Ishikawa (cell line): ENCODE data around the gene OR1J1.

Experiments
- CEBPB ChIP-seq: IDR thresholded peaks from 2 replicates; pipeline ENCODE4 v1.6.1; 2012
- CREB1 ChIP-seq: IDR thresholded peaks from 2 replicates; pipeline ENCODE4 v1.6.1; 2012; ENCODE audit warnings: low read depth
- EGR1 ChIP-seq: IDR thresholded peaks from 2 replicates; pipeline ENCODE4 v1.6.1; 2012
- EP300 ChIP-seq: IDR thresholded peaks from 2 replicates; pipeline ENCODE4 v1.6.1; 2012; ENCODE audit warnings: borderline replicate concordance
- FOXM1 ChIP-seq: IDR thresholded peaks from 2 replicates; pipeline ENCODE4 v1.6.1; 2012; ENCODE audit warnings: low read depth, borderline replicate concordance
- MAX ChIP-seq: IDR thresholded peaks from 2 replicates; pipeline ENCODE4 v1.6.1; 2012
- NFIC ChIP-seq: IDR thresholded peaks from 2 replicates; pipeline ENCODE4 v1.6.1; 2012
- RAD21 ChIP-seq: IDR thresholded peaks from 2 replicates; pipeline ENCODE4 v1.6.1; 2012; ENCODE audit warnings: low read depth
- REST ChIP-seq: IDR thresholded peaks from 2 replicates; pipeline ENCODE4 v1.6.1; 2012; ENCODE audit warnings: low read depth, mild to moderate bottlenecking
- TAF1 ChIP-seq: IDR thresholded peaks from 2 replicates; pipeline ENCODE4 v1.6.1; 2012; ENCODE audit warnings: low read depth, mild to moderate bottlenecking
- TCF12 ChIP-seq: IDR thresholded peaks from 2 replicates; pipeline ENCODE4 v1.6.1; 2012; ENCODE audit warnings: low read depth
- TEAD4 ChIP-seq: IDR thresholded peaks from 2 replicates; pipeline ENCODE4 v1.6.1; 2012
- USF1 ChIP-seq: IDR thresholded peaks from 2 replicates; pipeline ENCODE4 v1.6.1; 2012
- YY1 ChIP-seq: IDR thresholded peaks from 2 replicates; pipeline ENCODE4 v1.6.1; 2012; ENCODE audit warnings: low read depth
- ZBTB7A ChIP-seq: IDR thresholded peaks from 2 replicates; pipeline ENCODE4 v1.6.1; 2012; ENCODE audit warnings: low read depth

OR1J1 gene

GRCh38 chr9:122518841-122519240 lies 41.1 kb upstream of the OR1J1 start, which contains the start of gene OR1J4:
TSS of gene OR1J4 (plus strand) at chr9:122519141. CDS start at chr9:122519141, 0 bp downstream.
- no peak for TF ChIP-seq ZBTB7A
- TF ChIP-seq EP300: no peak
- no peak for TF ChIP-seq YY1
- no peak for TF ChIP-seq CREB1
- TF ChIP-seq NFIC: no peak
- TF ChIP-seq FOXM1: no peak
- TF ChIP-seq REST: no peak
- TF ChIP-seq USF1: no peak
- no peak for TF ChIP-seq RAD21
- no peak for TF ChIP-seq MAX
- TF ChIP-seq CEBPB: no peak
- no peak for TF ChIP-seq TCF12
- TF ChIP-seq TEAD4: no peak
- no peak for TF ChIP-seq EGR1
- TF ChIP-seq TAF1: no peak

GRCh38 chr9:122518226-122518625 lies 40.5 kb upstream of the OR1J1 start:
- TF ChIP-seq RAD21: no peak
- no peak for TF ChIP-seq YY1
- TF ChIP-seq EGR1: no peak
- TF ChIP-seq CREB1: no peak
- TF ChIP-seq TCF12: no peak
- TF ChIP-seq USF1: no peak

GRCh38 chr9:122510502-122510901 lies 32.8 kb upstream of the OR1J1 start, which contains the start of gene OR1J2:
TSS of gene OR1J2 (plus strand) at chr9:122510802. CDS start at chr9:122510802, 0 bp downstream.
- TF ChIP-seq TCF12 (no peak), USF1 (no peak), TAF1 (no peak), FOXM1 (no peak), NFIC (no peak), CEBPB (no peak), EP300 (no peak)

- no peak for TF ChIP-seq MAX
- TF ChIP-seq YY1: no peak
- TF ChIP-seq CREB1: no peak
- no peak for TF ChIP-seq USF1
- TF ChIP-seq NFIC: no peak
- TF ChIP-seq TEAD4: no peak
- no peak for TF ChIP-seq FOXM1
- no peak for TF ChIP-seq TCF12
- TF ChIP-seq RAD21: no peak
- TF ChIP-seq TAF1: no peak
- no peak for TF ChIP-seq EP300
- TF ChIP-seq ZBTB7A: no peak
- TF ChIP-seq REST: no peak
- no peak for TF ChIP-seq EGR1
- TF ChIP-seq CEBPB: no peak
Measured at GRCh38 chr9:122506964-122507363, 29.2 kb upstream of the OR1J1 start.

- TF ChIP-seq NFIC: no peak
- TF ChIP-seq CEBPB: no peak
- TF ChIP-seq TEAD4: no peak
- peak; percentile 71 for TF ChIP-seq RAD21
- no peak for TF ChIP-seq USF1
- TF ChIP-seq EP300: no peak
- TF ChIP-seq TAF1: no peak
Measured at GRCh38 chr9:122498883-122499288, 21.2 kb upstream of the OR1J1 start.

GRCh38 chr9:122479062-122479461 lies 1.3 kb upstream of the OR1J1 start:
- TF ChIP-seq EGR1: no peak
- no peak for TF ChIP-seq CEBPB
- TF ChIP-seq MAX: no peak
- TF ChIP-seq YY1: no peak
- no peak for TF ChIP-seq EP300
- TF ChIP-seq FOXM1: no peak
- TF ChIP-seq TEAD4: no peak
- no peak for TF ChIP-seq NFIC
